Measurements from ENCODE around the gene PTRH2.

DNA sequence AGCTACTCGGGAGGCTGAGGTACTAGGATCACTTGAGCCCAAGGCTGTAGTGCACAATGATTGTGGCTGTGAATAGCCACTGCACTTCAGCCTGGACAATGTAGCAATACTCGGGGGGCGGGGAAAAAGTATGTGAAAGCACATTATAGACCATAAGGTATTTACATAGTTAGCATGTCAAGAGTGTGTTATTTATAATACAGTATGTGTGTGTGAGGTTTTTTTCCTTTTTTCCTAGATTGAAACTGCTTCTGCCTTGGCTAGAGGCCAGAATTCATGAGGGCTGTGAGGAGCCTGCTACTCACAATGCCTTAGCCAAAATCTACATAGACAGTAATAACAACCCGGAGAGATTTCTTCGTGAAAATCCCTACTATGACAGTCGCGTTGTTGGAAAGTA lies 30.5 kb downstream of the PTRH2 start:
- TF ChIP-seq, protein P1, sequence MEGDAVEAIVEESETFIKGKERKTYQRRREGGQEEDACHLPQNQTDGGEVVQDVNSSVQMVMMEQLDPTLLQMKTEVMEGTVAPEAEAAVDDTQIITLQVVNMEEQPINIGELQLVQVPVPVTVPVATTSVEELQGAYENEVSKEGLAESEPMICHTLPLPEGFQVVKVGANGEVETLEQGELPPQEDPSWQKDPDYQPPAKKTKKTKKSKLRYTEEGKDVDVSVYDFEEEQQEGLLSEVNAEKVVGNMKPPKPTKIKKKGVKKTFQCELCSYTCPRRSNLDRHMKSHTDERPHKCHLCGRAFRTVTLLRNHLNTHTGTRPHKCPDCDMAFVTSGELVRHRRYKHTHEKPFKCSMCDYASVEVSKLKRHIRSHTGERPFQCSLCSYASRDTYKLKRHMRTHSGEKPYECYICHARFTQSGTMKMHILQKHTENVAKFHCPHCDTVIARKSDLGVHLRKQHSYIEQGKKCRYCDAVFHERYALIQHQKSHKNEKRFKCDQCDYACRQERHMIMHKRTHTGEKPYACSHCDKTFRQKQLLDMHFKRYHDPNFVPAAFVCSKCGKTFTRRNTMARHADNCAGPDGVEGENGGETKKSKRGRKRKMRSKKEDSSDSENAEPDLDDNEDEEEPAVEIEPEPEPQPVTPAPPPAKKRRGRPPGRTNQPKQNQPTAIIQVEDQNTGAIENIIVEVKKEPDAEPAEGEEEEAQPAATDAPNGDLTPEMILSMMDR (IDR thresholded peaks at IDR 0.05; ENCODE audit: low read length): no peak
- no peak for TF ChIP-seq EZH2 (IDR thresholded peaks at IDR 0.05; ENCODE audit: borderline replicate concordance, low read length)

Data from OCI-LY1 (cell line).